WTC11 (cell line): ENCODE measurements around the gene PRSS53. TPM values are rescaled to one million over a fixed set of nuclear protein-coding genes. Genes with fewer than 3 reads are reported as not detected.

Experiments
- ATAC-seq: fragments of 200-7000 bp; cut with Tn5 transposase; 2 replicates; pipeline ENCODE4 v1.10.0; 2021; ENCODE audit warnings: mild to moderate bottlenecking, moderate library complexity
- CTCF ChIA-PET: fragments of 300-600 bp; sonication (Branson Sonifier 250); formaldehyde crosslinking; loops from one replicate; lab custom pipeline; 2021; ENCODE audit warnings: antibody characterized with exemption; lab: Charles Lee
- POLR2A ChIA-PET: fragments of 350-600 bp; sonication (Branson Sonifier 250); formaldehyde crosslinking; loops from one replicate; lab custom pipeline; 2021; ENCODE audit warnings: antibody characterized with exemption; lab: Charles Lee
- DNase-seq: peaks from one replicate; pipeline ENCODE4 v3.0.0; 2021; ENCODE audit warnings: low spot score
- H3K27ac Mint-ChIP-seq: 2 replicates; pipeline ENCODE4 v1.8.0; 2021; ENCODE audit warnings: mixed read lengths
- H3K27me3 Mint-ChIP-seq: 2 replicates; pipeline ENCODE4 v1.8.0; 2021; ENCODE audit warnings: low read depth, mild to moderate bottlenecking, moderate library complexity, mixed read lengths
- H3K36me3 Mint-ChIP-seq: 2 replicates; pipeline ENCODE4 v1.8.0; 2021; ENCODE audit warnings: mixed read lengths
- H3K4me1 Mint-ChIP-seq: 2 replicates; pipeline ENCODE4 v1.8.0; 2022; ENCODE audit warnings: mixed read lengths
- H3K4me3 Mint-ChIP-seq: 2 replicates; pipeline ENCODE4 v1.8.0; 2021; ENCODE audit warnings: mild to moderate bottlenecking, moderate library complexity, mixed read lengths
- H3K9me3 Mint-ChIP-seq: 2 replicates; pipeline ENCODE4 v1.8.0; 2021; ENCODE audit warnings: mixed read lengths
- ATF6 ChIP-seq: sonication (generic); formaldehyde crosslinking; IDR thresholded peaks from 2 replicates; pipeline ENCODE4 v1.8.1; 2023; ENCODE audit warnings: mild to moderate bottlenecking, missing genetic modification reagents
- CDX4 ChIP-seq: fragments of 250-450 bp; sonication (Bioruptor Pico); IDR thresholded peaks from 2 replicates; pipeline ENCODE4 v1.9.0; 2021; ENCODE audit warnings: moderate library complexity, mild to moderate bottlenecking, inconsistent platforms, borderline replicate concordance
- CREM ChIP-seq: sonication (generic); formaldehyde crosslinking; IDR thresholded peaks from 2 replicates; pipeline ENCODE4 v1.8.1; 2022; ENCODE audit warnings: mild to moderate bottlenecking, missing genetic modification reagents, moderate library complexity
- E2F5 ChIP-seq: sonication (generic); formaldehyde crosslinking; IDR thresholded peaks from 2 replicates; pipeline ENCODE4 v1.8.1; 2022; ENCODE audit warnings: mild to moderate bottlenecking, moderate library complexity, missing genetic modification reagents
- ESRRA ChIP-seq: sonication (generic); formaldehyde crosslinking; IDR thresholded peaks from 2 replicates; pipeline ENCODE4 v1.8.1; 2022; ENCODE audit warnings: mild to moderate bottlenecking, missing genetic modification reagents, borderline replicate concordance
- FOXK1 ChIP-seq: sonication (generic); formaldehyde crosslinking; IDR thresholded peaks from 2 replicates; pipeline ENCODE4 v1.8.0; 2022; ENCODE audit warnings: mild to moderate bottlenecking, moderate library complexity, missing genetic modification reagents
- FOXP1 ChIP-seq: sonication (generic); formaldehyde crosslinking; IDR thresholded peaks from 2 replicates; pipeline ENCODE4 v1.8.0; 2022; ENCODE audit warnings: missing genetic modification reagents, mild to moderate bottlenecking, moderate library complexity, borderline replicate concordance
- GRHL2 ChIP-seq: fragments of 250-450 bp; sonication (Bioruptor Pico); IDR thresholded peaks from 2 replicates; pipeline ENCODE4 v1.8.0; 2022; ENCODE audit warnings: mild to moderate bottlenecking, moderate library complexity; ENCODE audit not compliant: insufficient replicate concordance, severe bottlenecking
- IRF2 ChIP-seq: sonication (generic); formaldehyde crosslinking; IDR thresholded peaks from 2 replicates; pipeline ENCODE4 v1.8.0; 2022; ENCODE audit warnings: low read depth, missing genetic modification reagents, borderline replicate concordance
- JAZF1 ChIP-seq: fragments of 250-450 bp; sonication (Bioruptor Pico); IDR thresholded peaks from 2 replicates; pipeline ENCODE4 v1.9.0; 2021; ENCODE audit warnings: moderate library complexity, mild to moderate bottlenecking, inconsistent platforms
- MXD4 ChIP-seq: fragments of 250-450 bp; sonication (Bioruptor Pico); IDR thresholded peaks from 2 replicates; pipeline ENCODE4 v1.8.0; 2021; ENCODE audit warnings: mild to moderate bottlenecking, moderate library complexity, borderline replicate concordance
- MYBL2 ChIP-seq: sonication (generic); formaldehyde crosslinking; IDR thresholded peaks from 2 replicates; pipeline ENCODE4 v1.8.1; 2023; ENCODE audit warnings: mild to moderate bottlenecking, moderate library complexity, missing genetic modification reagents
- NR3C1 ChIP-seq: sonication (generic); formaldehyde crosslinking; conservative IDR thresholded peaks from 2 replicates; pipeline ENCODE4 v1.8.1; 2023; ENCODE audit warnings: low read depth, mild to moderate bottlenecking, missing genetic modification reagents
- PRDM15 ChIP-seq: sonication (generic); formaldehyde crosslinking; IDR thresholded peaks from 2 replicates; pipeline ENCODE4 v1.8.0; 2022; ENCODE audit warnings: missing genetic modification reagents
- PRRX2 ChIP-seq: fragments of 250-450 bp; sonication (Bioruptor Pico); IDR thresholded peaks from 2 replicates; pipeline ENCODE4 v1.8.0; 2021; ENCODE audit warnings: mild to moderate bottlenecking
- SOX15 ChIP-seq: fragments of 250-450 bp; sonication (Bioruptor Pico); IDR thresholded peaks from 2 replicates; pipeline ENCODE4 v1.9.0; 2021; ENCODE audit warnings: mild to moderate bottlenecking
- TEAD4 ChIP-seq: sonication (generic); formaldehyde crosslinking; IDR thresholded peaks from 2 replicates; pipeline ENCODE4 v1.8.0; 2022; ENCODE audit warnings: mild to moderate bottlenecking, missing genetic modification reagents
- TP53 ChIP-seq: sonication (generic); formaldehyde crosslinking; IDR thresholded peaks from 2 replicates; pipeline ENCODE4 v1.8.1; 2023; ENCODE audit warnings: mild to moderate bottlenecking, missing genetic modification reagents
- ZNF121 ChIP-seq: sonication (generic); formaldehyde crosslinking; IDR thresholded peaks from 2 replicates; pipeline ENCODE4 v1.8.0; 2023; ENCODE audit warnings: missing genetic modification reagents
- ZNF219 ChIP-seq: sonication (generic); formaldehyde crosslinking; IDR thresholded peaks from 2 replicates; pipeline ENCODE4 v1.8.0; 2023; ENCODE audit warnings: missing genetic modification reagents, mild to moderate bottlenecking, borderline replicate concordance
- ZNF263 ChIP-seq: sonication (generic); formaldehyde crosslinking; IDR thresholded peaks from 2 replicates; pipeline ENCODE4 v1.8.1; 2022; ENCODE audit warnings: low read depth, mild to moderate bottlenecking, moderate library complexity, missing genetic modification reagents
- ZNF317 ChIP-seq: sonication (generic); formaldehyde crosslinking; IDR thresholded peaks from 2 replicates; pipeline ENCODE4 v1.8.1; 2023; ENCODE audit warnings: low read depth, mild to moderate bottlenecking, moderate library complexity, missing genetic modification reagents, borderline replicate concordance
- ZNF423 ChIP-seq: fragments of 250-450 bp; sonication (Bioruptor Pico); IDR thresholded peaks from 2 replicates; pipeline ENCODE4 v2.1.2; 2022; ENCODE audit warnings: mild to moderate bottlenecking, moderate library complexity
- ZSCAN18 ChIP-seq: fragments of 250-450 bp; sonication (Bioruptor Pico); IDR thresholded peaks from 2 replicates; pipeline ENCODE4 v2.1.2; 2022; ENCODE audit warnings: mild to moderate bottlenecking, moderate library complexity
- total RNA-seq: library from RNA; stranded (reverse); gene quantifications from 3 replicates; pipeline ENCODE4 v1.2.3, GENCODE V29; 2021

The PRSS53 gene
- total RNA-seq, 1 experiment from 2014 or later = 4.9 TPM

GRCh38 chr16:31085873-31086628 lies 2.7 kb downstream of the PRSS53 start:
- DNase-seq = no peak
- TF ChIP-seq SOX15 (CRISPR knock-in tag) (no peak), TEAD4 (CRISPR knock-in tag) (no peak), ZNF423 (no peak), NR3C1 (no peak), PRRX2 (CRISPR knock-in tag) (no peak), MYBL2 (CRISPR knock-in tag) (no peak), CREM (CRISPR knock-in tag) (no peak), PRDM15 (CRISPR knock-in tag) (no peak), ZNF263 (CRISPR knock-in tag) (no peak), ZSCAN18 (no peak), FOXK1 (CRISPR knock-in tag) (no peak), MXD4 (CRISPR knock-in tag) (no peak), FOXP1 (no peak), ATF6 (no peak)
- no peak overlapping the region for H3K4me3 Mint-ChIP-seq
- POLR2A ChIA-PET = no interaction called here
- no peaks in the 10 kb centered on the region for H3K27me3 Mint-ChIP-seq
- no peaks in the 10 kb centered on the region for H3K4me1 Mint-ChIP-seq
- no peak for ATAC-seq
- H3K36me3 Mint-ChIP-seq = peaks cover 12% of the 10 kb centered on the region
- H3K9me3 Mint-ChIP-seq = no peaks in the 10 kb centered on the region
- peak overlapping the region; percentile 74; the same call in 1 of the 2 replicates for H3K27ac Mint-ChIP-seq
- CTCF ChIA-PET = interaction anchor here (1.0 to 1.3 kb wide), 5 partner anchors 10 to 133 kb away, joined by 3 to 8 read pairs (median 3); partner anchors contain the start of gene HSD3B7

GRCh38 chr16:31085411-31085810 lies 3.3 kb downstream of the PRSS53 start:
- peaks cover 6% of the 10 kb centered on the region for H3K36me3 Mint-ChIP-seq
- H3K27ac Mint-ChIP-seq = peak overlapping the region; percentile 37; the same call in 1 of the 2 replicates
- no peaks in the 10 kb centered on the region for H3K4me1 Mint-ChIP-seq
- POLR2A ChIA-PET = interaction anchor here (1.5 kb wide), 1 partner anchor 32 kb away, joined by 6 read pairs; the partner anchor contains the start of gene KAT8
- DNase-seq (no peak), ATAC-seq (no peak)
- CTCF ChIA-PET = interaction anchor here (1.0 to 1.3 kb wide), 6 partner anchors 11 to 132 kb away, joined by 3 to 8 read pairs (median 4); partner anchors contain the start of gene HSD3B7
- H3K9me3 Mint-ChIP-seq = no peaks in the 10 kb centered on the region
- H3K27me3 Mint-ChIP-seq = no peaks in the 10 kb centered on the region
- H3K4me3 Mint-ChIP-seq = no peak overlapping the region
- TF ChIP-seq TP53 (CRISPR knock-in tag) (no peak), FOXP1 (no peak), ZNF317 (CRISPR knock-in tag) (no peak), ZNF263 (CRISPR knock-in tag) (no peak), ESRRA (CRISPR knock-in tag) (no peak), CDX4 (CRISPR knock-in tag) (no peak), ZNF121 (CRISPR knock-in tag) (no peak), ZNF219 (CRISPR knock-in tag) (no peak), GRHL2 (no peak), JAZF1 (CRISPR knock-in tag) (no peak), E2F5 (no peak), ZSCAN18 (no peak), IRF2 (CRISPR knock-in tag) (no peak)
